Left ventricle myocardium inferior (tissue), 1 donor: ENCODE data around the gene SERGEF. TPM values are rescaled to one million over a fixed set of nuclear protein-coding genes. Genes with fewer than 3 reads are reported as not detected.

Experiments used
- DNase-seq: peaks from one replicate; pipeline ENCODE4 v3.0.0-alpha.2; 2020
- H3K27ac ChIP-seq: fragments of 200-600 bp; replicated peaks from 2 replicates; pipeline ENCODE4 v1.8.0; 2021
- H3K27me3 ChIP-seq: fragments of 200-600 bp; 2 replicates; pipeline ENCODE4 v1.8.0; 2021; ENCODE audit warnings: low read depth
- H3K36me3 ChIP-seq: fragments of 200-600 bp; 2 replicates; pipeline ENCODE4 v1.8.0; 2021
- H3K4me1 ChIP-seq: fragments of 200-600 bp; 2 replicates; pipeline ENCODE4 v1.8.0; 2021
- H3K4me3 ChIP-seq: fragments of 200-600 bp; 2 replicates; pipeline ENCODE4 v1.8.0; 2021; ENCODE audit warnings: mild to moderate bottlenecking, moderate library complexity
- H3K9me3 ChIP-seq: fragments of 200-600 bp; replicated peaks from 2 replicates; pipeline ENCODE4 v1.8.0; 2021
- CTCF ChIP-seq: fragments of 200-600 bp; IDR thresholded peaks from 2 replicates; pipeline ENCODE4 v1.8.0; 2021; ENCODE audit warnings: antibody characterized with exemption, mild to moderate bottlenecking, borderline replicate concordance
- intact Hi-C: fragments of 100-400 bp; cut with micrococcal nuclease; formaldehyde crosslinking; loops from one replicate; pipeline ENCODE4 v1.11.0; 2022
- total RNA-seq: library from RNA; stranded (reverse); fragmentation: NEBNext Ultra II Directional; extraction: Animal tissue kit (Norgen Biotek cat#: 25700); gene quantifications from one replicate; pipeline ENCODE4 v1.2.1, GENCODE V29; 2021
- donor health status: DM: no; HTN: yes; CAD: no; lungs with severe emphysema.

The SERGEF gene
- total RNA-seq, 1 donor from 2014 or later: 13.1 TPM

GRCh38 chr11:17745023-17745772 is 267.6 kb downstream of the SERGEF start:
- H3K27ac ChIP-seq: no peak overlapping the region
- no peak for DNase-seq
- intact Hi-C loops: no loop called here
- TF ChIP-seq CTCF: no peak
- peaks cover 44% of the 10 kb centered on the region for H3K27me3 ChIP-seq
- no peaks in the 10 kb centered on the region for H3K36me3 ChIP-seq
- H3K4me3 ChIP-seq: no peak overlapping the region
- peaks cover 5% of the 10 kb centered on the region for H3K4me1 ChIP-seq
- H3K9me3 ChIP-seq: no peaks in the 10 kb centered on the region

- H3K36me3 ChIP-seq: no peaks in the 10 kb centered on the region
- no peak overlapping the region for H3K4me3 ChIP-seq
- no peaks in the 10 kb centered on the region for H3K4me1 ChIP-seq
- no peak overlapping the region for H3K27ac ChIP-seq
- no peaks in the 10 kb centered on the region for H3K9me3 ChIP-seq
- intact Hi-C loops: no loop called here
- peaks cover 53% of the 10 kb centered on the region for H3K27me3 ChIP-seq
- no peak for DNase-seq
- TF ChIP-seq CTCF: no peak
Observed at GRCh38 chr11:17744151-17744940, 268.5 kb downstream of the SERGEF start.

GRCh38 chr11:17743808-17744119 is 269.1 kb downstream of the SERGEF start:
- Histone ChIP-seq H3K9me3 (no peaks in the 10 kb centered on the region), H3K4me3 (no peak overlapping the region), H3K4me1 (no peaks in the 10 kb centered on the region), H3K27me3 (peaks cover 59% of the 10 kb centered on the region), H3K27ac (no peak overlapping the region), H3K36me3 (no peaks in the 10 kb centered on the region)
- no peak for DNase-seq
- intact Hi-C loops: no loop called here
- no peak for TF ChIP-seq CTCF

GRCh38 chr11:17743026-17743807 is 269.6 kb downstream of the SERGEF start:
- peaks cover 64% of the 10 kb centered on the region for H3K27me3 ChIP-seq
- no peak overlapping the region for H3K4me3 ChIP-seq
- H3K27ac ChIP-seq: no peak overlapping the region
- H3K36me3 ChIP-seq: no peaks in the 10 kb centered on the region
- intact Hi-C loops: no loop called here
- H3K4me1 ChIP-seq: no peaks in the 10 kb centered on the region
- no peak for TF ChIP-seq CTCF
- no peaks in the 10 kb centered on the region for H3K9me3 ChIP-seq
- DNase-seq: no peak

- peaks cover 66% of the 10 kb centered on the region for H3K27me3 ChIP-seq
Observed at GRCh38 chr11:17742019-17742418, 270.8 kb downstream of the SERGEF start.

More at GRCh38 chr11:17742019-17742418, 270.8 kb downstream of the SERGEF start:
- intact Hi-C loops: no loop called here
- Histone ChIP-seq H3K27ac (no peak overlapping the region), H3K4me1 (no peaks in the 10 kb centered on the region), H3K9me3 (no peaks in the 10 kb centered on the region), H3K36me3 (no peaks in the 10 kb centered on the region), H3K4me3 (no peak overlapping the region)
- DNase-seq: no peak
- no peak for TF ChIP-seq CTCF
